Body of pancreas (tissue), 4 donors: ENCODE measurements around the gene LRP8. TPM values are rescaled to one million over a fixed set of nuclear protein-coding genes. Genes with fewer than 3 reads are reported as not detected.

Experiments
- ATAC-seq: fragments of 150-250 bp; one replicate; pipeline ENCODE4 v1.9.1; 2016
- DNase-seq, 4 donors: peaks; one replicate each; pipeline ENCODE4 v3.0.0-alpha.2; 2019
- H3K27ac ChIP-seq, 4 donors: fragments of 200-600 bp; sonication (generic); 1 replicate in 3 of 4; 2 replicates in 1 of 4; pipeline versions ENCODE4 v1.5.1 to v1.6.1; 2016 to 2019; ENCODE audit warnings: mild to moderate bottlenecking in 1 of 4, mixed read lengths in 1 of 4, moderate library complexity in 1 of 4
- H3K27me3 ChIP-seq, 2 donors: fragments of 200-600 bp; sonication (generic); one replicate each; pipeline ENCODE4 v1.6.0; 2016; ENCODE audit warnings: mild to moderate bottlenecking in 1 of 2
- H3K36me3 ChIP-seq, 2 donors: fragments of 200-600 bp; sonication (generic); replicated peaks in 1 of 2; 2 replicates each; pipeline ENCODE4 v1.5.1; 2016; ENCODE audit warnings: low read depth in 2 of 2; ENCODE audit not compliant: insufficient read depth in 1 of 2
- H3K4me1 ChIP-seq: fragments of 200-600 bp; sonication (generic); one replicate; pipeline ENCODE4 v1.6.0; 2016
- H3K4me3 ChIP-seq, 2 donors: fragments of 200-600 bp; sonication (generic); 1 replicate in 1 of 2; 2 replicates in 1 of 2; pipeline ENCODE4 v1.5.1; 2016 to 2019
- H3K9me3 ChIP-seq, 3 donors: fragments of 200-600 bp; sonication (generic); 1 replicate in 2 of 3; 2 replicates in 1 of 3; pipeline ENCODE4 v1.5.1; 2016
- POLR2A ChIP-seq, 3 donors: fragments of 450-650 bp; IDR thresholded peaks; one replicate each; pipeline ENCODE4 v1.6.1; 2016; ENCODE audit warnings: antibody characterized with exemption in 3 of 3, mild to moderate bottlenecking in 2 of 3
- WGBS, 2 donors: methylation state at CpG; one replicate each; pipeline ENCODE4 v1.1.5; 2017; 5-methylcytosine and 5-hydroxymethylcytosine counted together
- intact Hi-C: fragments of 100-400 bp; cut with DNase I; formaldehyde crosslinking; loops from one replicate; pipeline ENCODE4 v1.15.1; 2023
- total RNA-seq, 2 donors: library from RNA; depleted of rRNA; stranded (reverse); fragments of >200 nt; gene quantifications; one replicate each; pipeline ENCODE4 v1.1.0, GENCODE V29; 2016
- TF ChIP-seq, protein P1 (sequence below), 7 experiments: fragments of 450-650 bp in 4 of 7; fragments of 200-600 bp in 3 of 7; sonication (generic) in 3 of 7; IDR thresholded peaks; one replicate each; pipeline ENCODE4 v1.5.1; 2016 to 2019; ENCODE audit warnings: antibody characterized with exemption in 7 of 7

The LRP8 gene
- total RNA-seq, 2 donors from 2014 or later = 1.3 to 4.2 TPM

DNA sequence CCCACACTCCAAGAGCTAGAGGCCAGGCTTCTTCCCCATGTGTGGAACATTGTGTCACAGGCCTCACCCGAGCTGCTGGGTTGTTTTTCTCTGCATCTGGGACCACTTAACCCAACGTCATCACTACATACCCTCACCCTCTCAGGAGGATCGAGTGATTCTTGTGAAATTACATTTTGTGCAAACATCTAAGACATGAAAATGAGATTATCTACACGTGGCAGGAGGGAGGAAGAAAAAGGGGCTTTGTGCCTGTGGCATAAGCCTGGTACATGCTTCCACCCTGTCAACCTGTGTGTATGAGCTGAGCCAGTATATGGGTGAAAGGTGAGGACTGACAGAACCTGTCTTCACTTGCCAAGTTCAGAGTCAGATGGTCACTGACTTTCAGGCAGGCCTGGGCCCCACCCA lies 129.6 kb downstream of the LRP8 start:
- DNase-seq (no peak), ATAC-seq (no peak)
- H3K9me3 ChIP-seq = no peaks in the 10 kb centered on the region
- WGBS, 2 donors = 22 to 30% methylated on average over 4 of the region's 4 CpGs
- peak in 1 of 3 donors; percentile 5 for TF ChIP-seq POLR2A (IDR thresholded peaks at IDR 0.05)
- TF ChIP-seq, protein P1, sequence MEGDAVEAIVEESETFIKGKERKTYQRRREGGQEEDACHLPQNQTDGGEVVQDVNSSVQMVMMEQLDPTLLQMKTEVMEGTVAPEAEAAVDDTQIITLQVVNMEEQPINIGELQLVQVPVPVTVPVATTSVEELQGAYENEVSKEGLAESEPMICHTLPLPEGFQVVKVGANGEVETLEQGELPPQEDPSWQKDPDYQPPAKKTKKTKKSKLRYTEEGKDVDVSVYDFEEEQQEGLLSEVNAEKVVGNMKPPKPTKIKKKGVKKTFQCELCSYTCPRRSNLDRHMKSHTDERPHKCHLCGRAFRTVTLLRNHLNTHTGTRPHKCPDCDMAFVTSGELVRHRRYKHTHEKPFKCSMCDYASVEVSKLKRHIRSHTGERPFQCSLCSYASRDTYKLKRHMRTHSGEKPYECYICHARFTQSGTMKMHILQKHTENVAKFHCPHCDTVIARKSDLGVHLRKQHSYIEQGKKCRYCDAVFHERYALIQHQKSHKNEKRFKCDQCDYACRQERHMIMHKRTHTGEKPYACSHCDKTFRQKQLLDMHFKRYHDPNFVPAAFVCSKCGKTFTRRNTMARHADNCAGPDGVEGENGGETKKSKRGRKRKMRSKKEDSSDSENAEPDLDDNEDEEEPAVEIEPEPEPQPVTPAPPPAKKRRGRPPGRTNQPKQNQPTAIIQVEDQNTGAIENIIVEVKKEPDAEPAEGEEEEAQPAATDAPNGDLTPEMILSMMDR (IDR thresholded peaks at IDR 0.05) = no peak
- peaks cover 0 to 6% of the 10 kb centered on the region in 2 donors for H3K36me3 ChIP-seq
- H3K27me3 ChIP-seq = no peaks in the 10 kb centered on the region
- H3K4me1 ChIP-seq = peaks cover 41% of the 10 kb centered on the region
- intact Hi-C loops = no loop called here
- no peak overlapping the region for H3K4me3 ChIP-seq
- H3K27ac ChIP-seq = peak overlapping the region in 3 of 4 donors; percentile 89 to 95 (median 91)

DNA sequence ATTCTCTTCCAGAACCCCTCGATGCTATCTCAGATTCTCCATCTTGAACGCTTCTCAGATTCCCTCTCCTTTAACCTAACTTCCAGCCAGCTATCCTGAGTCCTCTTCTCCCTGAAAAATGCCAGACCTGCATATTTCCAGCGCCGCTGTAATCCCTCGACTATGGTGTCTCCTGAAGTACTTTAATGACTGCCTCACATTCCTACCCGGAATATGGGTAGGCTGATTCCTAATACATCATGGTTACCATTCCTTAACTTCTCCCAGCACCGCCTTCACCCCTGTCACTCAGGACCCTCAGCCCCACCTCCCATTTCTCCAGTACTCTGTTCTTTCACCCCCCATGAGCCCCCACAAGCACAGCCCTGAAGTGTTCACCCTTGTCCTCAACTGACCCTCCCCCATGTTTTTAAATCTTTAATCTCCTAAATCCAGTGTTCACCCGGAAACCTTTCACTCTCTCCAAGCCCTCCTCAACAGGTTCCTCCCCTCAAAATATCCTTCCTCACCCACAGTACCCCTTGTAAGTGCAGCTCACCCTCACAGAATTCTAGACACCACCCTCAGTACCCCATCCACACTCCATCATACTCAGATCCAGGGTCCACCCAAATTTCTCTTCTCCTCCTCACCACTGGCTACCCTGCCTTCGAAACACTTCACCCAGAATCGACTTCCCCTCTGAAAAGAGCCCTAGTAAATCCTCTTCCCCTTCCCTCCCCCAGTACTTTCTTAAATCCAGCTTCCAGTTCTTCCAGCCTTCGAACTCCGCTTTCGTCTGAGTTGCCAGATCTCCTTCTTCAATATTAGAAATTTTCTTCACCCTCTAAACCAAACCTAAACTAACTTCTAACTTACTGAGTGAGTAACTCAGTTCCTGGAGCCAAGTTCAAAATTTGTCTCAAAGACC lies 130.3 kb downstream of the LRP8 start:
- ATAC-seq = peak; percentile 2
- H3K9me3 ChIP-seq = no peaks in the 10 kb centered on the region
- WGBS, 2 donors = 26 to 33% methylated on average over 13 of the region's 13 CpGs
- peaks cover 0 to 2% of the 10 kb centered on the region in 2 donors for H3K36me3 ChIP-seq
- H3K27me3 ChIP-seq = no peaks in the 10 kb centered on the region
- no peak for DNase-seq
- intact Hi-C loops = no loop called here
- peak overlapping the region; percentile 89 to 95 (median 92) for H3K27ac ChIP-seq
- peak overlapping the region; percentile 57 to 89 for H3K4me3 ChIP-seq
- peaks cover 44% of the 10 kb centered on the region for H3K4me1 ChIP-seq
- TF ChIP-seq, protein P1 (IDR thresholded peaks at IDR 0.05) = no peak
- TF ChIP-seq POLR2A (IDR thresholded peaks at IDR 0.05) = no peak

DNA sequence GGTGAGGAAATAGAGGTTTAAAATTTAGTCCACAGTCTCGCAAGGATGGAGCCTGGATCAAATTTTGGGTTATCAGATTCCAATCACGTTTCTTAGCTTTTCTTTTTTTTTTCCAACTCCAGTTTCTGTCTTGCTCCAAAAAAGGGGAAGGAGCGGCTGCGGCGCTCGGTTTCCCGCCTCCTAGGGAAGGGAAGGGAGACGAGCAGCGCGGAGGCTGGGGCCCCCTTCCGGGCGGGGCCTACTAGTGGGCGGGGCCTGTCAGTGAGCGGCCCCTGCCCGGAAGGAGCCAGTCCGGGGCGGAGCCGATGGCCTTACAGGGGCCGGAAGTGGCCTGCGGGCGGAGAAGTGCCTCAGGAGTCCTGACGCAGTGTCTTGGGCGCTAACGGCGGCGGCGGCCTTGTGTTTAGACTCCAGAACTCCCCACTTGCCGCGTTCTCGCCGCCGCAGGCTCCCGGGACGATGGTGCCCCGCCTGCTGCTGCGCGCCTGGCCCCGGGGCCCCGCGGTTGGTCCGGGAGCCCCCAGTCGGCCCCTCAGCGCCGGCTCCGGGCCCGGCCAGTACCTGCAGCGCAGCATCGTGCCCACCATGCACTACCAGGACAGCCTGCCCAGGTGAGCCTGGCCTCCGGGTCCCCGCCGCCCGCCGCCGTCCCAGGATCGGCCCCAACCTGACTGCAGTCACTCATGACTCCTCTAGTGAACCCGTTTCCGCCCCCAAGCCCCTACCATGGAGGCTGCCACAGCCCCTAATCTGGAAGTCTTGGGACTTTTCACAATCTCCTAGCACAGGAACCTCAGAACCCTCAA lies 131.2 kb downstream of the LRP8 start, which contains the start of gene CPT2:
Gene CPT2 (plus strand): TSS at position 340 of the 806 bp plus-strand sequence. CDS start 120 bp downstream, at position 460.
- Histone ChIP-seq H3K27me3 (no peaks in the 10 kb centered on the region), H3K4me3 (peak within 1 kb of the TSS; percentile 57 to 89), H3K4me1 (peaks cover 44% of the 10 kb centered on the region), H3K27ac (peak within 1 kb of the TSS; percentile 89 to 95 (median 92)), H3K36me3 (no peaks in the 10 kb centered on the region), H3K9me3 (no peaks in the 10 kb centered on the region)
- DNase-seq = peak; percentile 91 to 94 (median 94)
- intact Hi-C loops = no loop called here
- WGBS, 2 donors = 0 to 1% methylated on average over 38 to 43 of the region's 57 CpGs
- TF ChIP-seq POLR2A (IDR thresholded peaks at IDR 0.05) = peak; percentile 87 to 94 (median 92)
- TF ChIP-seq, protein P1 (IDR thresholded peaks at IDR 0.05) = peak in 5 of 7 experiments; percentile 3 to 22 (median 18)
- ATAC-seq = peak; percentile 97

DNA sequence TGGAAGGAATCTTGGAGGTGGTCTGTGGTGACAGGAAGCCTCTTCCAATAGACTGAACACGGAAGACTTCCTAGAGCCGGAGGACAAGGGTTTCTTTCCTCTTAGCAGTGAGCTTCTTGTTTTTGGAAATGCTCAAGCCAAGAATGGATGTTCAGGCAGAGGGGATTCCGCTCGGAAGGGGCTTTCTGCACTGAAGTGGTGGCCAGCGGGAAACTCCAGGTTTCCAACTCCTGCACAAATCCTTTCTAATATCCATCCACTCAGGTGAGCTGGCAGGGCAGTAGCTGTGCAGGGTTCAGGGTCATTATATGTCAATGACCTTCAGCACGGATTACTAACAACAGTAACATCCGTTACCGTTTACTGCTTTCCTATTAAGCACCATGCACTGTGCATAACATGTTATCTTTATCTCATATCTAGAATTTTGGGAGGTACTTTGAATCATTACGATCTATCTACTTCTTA lies 131.8 kb downstream of the LRP8 start:
- Histone ChIP-seq H3K4me1 (peaks cover 44% of the 10 kb centered on the region), H3K4me3 (peak overlapping the region; percentile 57 to 89), H3K36me3 (no peaks in the 10 kb centered on the region), H3K27me3 (no peaks in the 10 kb centered on the region), H3K9me3 (no peaks in the 10 kb centered on the region), H3K27ac (peak overlapping the region; percentile 3 to 95 (median 90))
- ATAC-seq (peak; percentile 4), DNase-seq (no peak)
- TF ChIP-seq, protein P1 (IDR thresholded peaks at IDR 0.05) = no peak
- no peak for TF ChIP-seq POLR2A (IDR thresholded peaks at IDR 0.05)
- intact Hi-C loops = no loop called here
- WGBS, 2 donors = 34 to 39% methylated on average over 9 of the region's 9 CpGs
